ENCODE measurements around the gene TCHH.

TCHH gene

GRCh38 chr1:152111515-152111968 lies 3.7 kb downstream of the TCHH start:
- DNase-seq (ENCODE audit: low read depth) = peak; percentile 46
- TF ChIP-seq CTCF (conservative IDR thresholded peaks at IDR 0.05; ENCODE audit: low read length) = no peak

GRCh38 chr1:152110860-152111514 lies 4.3 kb downstream of the TCHH start:
- peak; percentile 49 for DNase-seq (ENCODE audit: low read depth)
- H3K4me3 ChIP-seq (ENCODE audit: low read length) = peak overlapping the region; percentile 59
- TF ChIP-seq CTCF (conservative IDR thresholded peaks at IDR 0.05; ENCODE audit: low read length) = no peak

More at GRCh38 chr1:152111515-152111968, 3.7 kb downstream of the TCHH start:
- H3K4me3 ChIP-seq (ENCODE audit: low read length) = peak overlapping the region; percentile 59

- no peak for TF ChIP-seq CTCF (conservative IDR thresholded peaks at IDR 0.05; ENCODE audit: low read length)
- H3K4me3 ChIP-seq (ENCODE audit: low read length) = peak overlapping the region; percentile 59
- DNase-seq (ENCODE audit: low read depth) = peak; percentile 48
These were observed 4.8 kb downstream of the TCHH start for GRCh38 chr1:152110365-152110859.

- no peak for TF ChIP-seq CTCF (conservative IDR thresholded peaks at IDR 0.05; ENCODE audit: low read length)
- H3K4me3 ChIP-seq (ENCODE audit: low read length) = peak overlapping the region; percentile 59
- DNase-seq (ENCODE audit: low read depth) = no peak
These were observed 5.3 kb downstream of the TCHH start for GRCh38 chr1:152109998-152110294.

- peak overlapping the region; percentile 59 for H3K4me3 ChIP-seq (ENCODE audit: low read length)
- DNase-seq (ENCODE audit: low read depth) = peak; percentile 3
- no peak for TF ChIP-seq CTCF (conservative IDR thresholded peaks at IDR 0.05; ENCODE audit: low read length)
These were observed 5.8 kb downstream of the TCHH start for GRCh38 chr1:152109231-152109997.

GRCh38 chr1:152108882-152109222 lies 6.4 kb downstream of the TCHH start:
- TF ChIP-seq CTCF (conservative IDR thresholded peaks at IDR 0.05; ENCODE audit: low read length) = no peak
- H3K4me3 ChIP-seq (ENCODE audit: low read length) = peak overlapping the region; percentile 59
- peak; percentile 1 for DNase-seq (ENCODE audit: low read depth)

Data from AG10803 (cell line).